Measurements from ENCODE around the gene ALS2CL. TPM values are rescaled to one million over a fixed set of nuclear protein-coding genes. Genes with fewer than 3 reads are reported as not detected.

Gene ALS2CL
- total RNA-seq, 1 donor from 2014 or later = 13.5 TPM

- Histone ChIP-seq H3K4me1 (ENCODE audit: insufficient read depth, low read length) (no peaks in the 10 kb centered on the region), H3K4me2 (ENCODE audit: low read length) (no peak overlapping the region), H3K27ac (ENCODE audit: low read depth, low read length) (no peak overlapping the region), H3K27me3 (ENCODE audit: insufficient read depth, low read length) (peaks cover 7% of the 10 kb centered on the region), H3K79me2 (ENCODE audit: insufficient read depth, low read length) (no peaks in the 10 kb centered on the region), H3K9ac (ENCODE audit: low read length) (no peak overlapping the region), H3K36me3 (ENCODE audit: insufficient read depth, low read length) (no peaks in the 10 kb centered on the region), H3K9me3 (ENCODE audit: insufficient read depth, low read depth, low read length) (peaks cover 3% of the 10 kb centered on the region), H4K20me1 (ENCODE audit: insufficient read depth, low read length) (no peaks in the 10 kb centered on the region), H3K4me3 (ENCODE audit: insufficient read depth, low read depth, low read length) (no peak overlapping the region), H2AFZ (ENCODE audit: low read depth, low read length) (no peak overlapping the region)
- TF ChIP-seq CTCF (IDR thresholded peaks at IDR 0.05; ENCODE audit: insufficient read depth, low read depth, low read length) (no peak), EZH2 (IDR thresholded peaks at IDR 0.05; ENCODE audit: insufficient read depth, low read length) (no peak)
- Mint-ChIP-seq H3K4me1 (ENCODE audit: low read depth, unreplicated experiment) (no peaks in the 10 kb centered on the region), H3K27ac (ENCODE audit: unreplicated experiment) (no peak overlapping the region), H3K9me3 (ENCODE audit: unreplicated experiment) (peaks cover 9% of the 10 kb centered on the region), H3K36me3 (ENCODE audit: low read depth, unreplicated experiment) (no peaks in the 10 kb centered on the region), H3K4me3 (ENCODE audit: unreplicated experiment) (no peak overlapping the region), H3K27me3 (ENCODE audit: low read depth, unreplicated experiment) (peaks cover 4% of the 10 kb centered on the region)
- DNase-seq (ENCODE audit: low read depth) (no peak), FAIRE-seq (no peak)
Measured at GRCh38 chr3:46640927-46641326, 52.6 kb downstream of the ALS2CL start.

- no peaks in the 10 kb centered on the region for H3K4me1 ChIP-seq (ENCODE audit: insufficient read depth, low read length)
- Mint-ChIP-seq H3K9me3 (ENCODE audit: unreplicated experiment) (peaks cover 9% of the 10 kb centered on the region), H3K4me3 (ENCODE audit: unreplicated experiment) (no peak overlapping the region), H3K27ac (ENCODE audit: unreplicated experiment) (no peak overlapping the region), H3K36me3 (ENCODE audit: low read depth, unreplicated experiment) (no peaks in the 10 kb centered on the region), H3K27me3 (ENCODE audit: low read depth, unreplicated experiment) (peaks cover 8% of the 10 kb centered on the region), H3K4me1 (ENCODE audit: low read depth, unreplicated experiment) (no peaks in the 10 kb centered on the region)
- H3K4me3 ChIP-seq (ENCODE audit: insufficient read depth, low read depth, low read length) = no peak overlapping the region
- FAIRE-seq (no peak), DNase-seq (ENCODE audit: low read depth) (no peak)
- no peak overlapping the region for H3K27ac ChIP-seq (ENCODE audit: low read depth, low read length)
- no peaks in the 10 kb centered on the region for H3K79me2 ChIP-seq (ENCODE audit: insufficient read depth, low read length)
- H3K9me3 ChIP-seq (ENCODE audit: insufficient read depth, low read depth, low read length) = peaks cover 3% of the 10 kb centered on the region
- no peaks in the 10 kb centered on the region for H4K20me1 ChIP-seq (ENCODE audit: insufficient read depth, low read length)
- H3K27me3 ChIP-seq (ENCODE audit: insufficient read depth, low read length) = peaks cover 7% of the 10 kb centered on the region
- no peak for TF ChIP-seq EZH2 (IDR thresholded peaks at IDR 0.05; ENCODE audit: insufficient read depth, low read length)
- TF ChIP-seq CTCF (IDR thresholded peaks at IDR 0.05; ENCODE audit: insufficient read depth, low read depth, low read length) = no peak
- no peaks in the 10 kb centered on the region for H3K36me3 ChIP-seq (ENCODE audit: insufficient read depth, low read length)
- H3K9ac ChIP-seq (ENCODE audit: low read length) = no peak overlapping the region
- no peak overlapping the region for H2AFZ ChIP-seq (ENCODE audit: low read depth, low read length)
- H3K4me2 ChIP-seq (ENCODE audit: low read length) = no peak overlapping the region
Measured at GRCh38 chr3:46639221-46639620, 54.3 kb downstream of the ALS2CL start.

GRCh38 chr3:46634856-46635255 lies 58.6 kb downstream of the ALS2CL start:
- H3K27me3 Mint-ChIP-seq (ENCODE audit: low read depth, unreplicated experiment) = peaks cover 5% of the 10 kb centered on the region
- Histone ChIP-seq H3K27me3 (ENCODE audit: insufficient read depth, low read length) (no peaks in the 10 kb centered on the region), H3K4me2 (ENCODE audit: low read length) (no peak overlapping the region), H3K79me2 (ENCODE audit: insufficient read depth, low read length) (no peaks in the 10 kb centered on the region), H3K36me3 (ENCODE audit: insufficient read depth, low read length) (no peaks in the 10 kb centered on the region), H2AFZ (ENCODE audit: low read depth, low read length) (no peak overlapping the region), H3K9ac (ENCODE audit: low read length) (no peak overlapping the region), H4K20me1 (ENCODE audit: insufficient read depth, low read length) (no peaks in the 10 kb centered on the region), H3K4me3 (ENCODE audit: insufficient read depth, low read depth, low read length) (no peak overlapping the region), H3K4me1 (ENCODE audit: insufficient read depth, low read length) (peaks cover 5% of the 10 kb centered on the region), H3K9me3 (ENCODE audit: insufficient read depth, low read depth, low read length) (no peaks in the 10 kb centered on the region), H3K27ac (ENCODE audit: low read depth, low read length) (no peak overlapping the region)
- H3K4me1 Mint-ChIP-seq (ENCODE audit: low read depth, unreplicated experiment) = peaks cover 3% of the 10 kb centered on the region
- no peaks in the 10 kb centered on the region for H3K9me3 Mint-ChIP-seq (ENCODE audit: unreplicated experiment)
- H3K4me3 Mint-ChIP-seq (ENCODE audit: unreplicated experiment) = no peak overlapping the region
- DNase-seq (ENCODE audit: low read depth) (no peak), FAIRE-seq (no peak)
- TF ChIP-seq CTCF (IDR thresholded peaks at IDR 0.05; ENCODE audit: insufficient read depth, low read depth, low read length) = no peak
- no peak for TF ChIP-seq EZH2 (IDR thresholded peaks at IDR 0.05; ENCODE audit: insufficient read depth, low read length)
- no peaks in the 10 kb centered on the region for H3K36me3 Mint-ChIP-seq (ENCODE audit: low read depth, unreplicated experiment)
- H3K27ac Mint-ChIP-seq (ENCODE audit: unreplicated experiment) = no peak overlapping the region

Data from astrocyte (in vitro differentiated cells and primary cell).